T-helper 2 cell (primary cell): ENCODE measurements around the gene SRSF2.
A peak's percentile ranks its signal among the peaks of the same experiment; 100 is the strongest.
"Not testable (repeated sequence)": the region's sequence is repeated elsewhere in the genome, so short reads cannot be mapped to it uniquely, and the experiment has no call there.

Experiments used
- DNase-seq, 5 experiments: peaks; one replicate each; pipeline versions ENCODE4 v3.0.0 to v3.0.0-alpha.2; 2012 to 2022

SRSF2 gene

GRCh38 chr17:76700270-76700616 lies 36.9 kb downstream of the SRSF2 start:
- DNase-seq: no peak

- not testable (repeated sequence) for DNase-seq
Measured at GRCh38 chr17:76698466-76698977, 38.6 kb downstream of the SRSF2 start.

- no peak for DNase-seq
Measured at GRCh38 chr17:76697702-76698465, 39.2 kb downstream of the SRSF2 start.

GRCh38 chr17:76696763-76697701 lies 40.1 kb downstream of the SRSF2 start:
- peak in 1 of 5 experiments; percentile 13 for DNase-seq

- DNase-seq: no peak
Measured at GRCh38 chr17:76695059-76695831, 41.9 kb downstream of the SRSF2 start.

- DNase-seq: no peak
Measured at GRCh38 chr17:76691379-76692191, 45.5 kb downstream of the SRSF2 start.

- no peak for DNase-seq
Measured at GRCh38 chr17:76690596-76691280, 46.4 kb downstream of the SRSF2 start.

- DNase-seq: no peak
Measured at GRCh38 chr17:76689859-76690258, 47.3 kb downstream of the SRSF2 start.

GRCh38 chr17:76688165-76688622 lies 48.9 kb downstream of the SRSF2 start:
- DNase-seq: no peak

- no peak for DNase-seq
Measured at GRCh38 chr17:76687298-76688164, 49.6 kb downstream of the SRSF2 start.

GRCh38 chr17:76686538-76687297 lies 50.4 kb downstream of the SRSF2 start:
- DNase-seq: no peak

GRCh38 chr17:76685846-76686245 lies 51.3 kb downstream of the SRSF2 start:
- DNase-seq: no peak

- no peak for DNase-seq
Measured at GRCh38 chr17:76685366-76685765, 51.8 kb downstream of the SRSF2 start.

GRCh38 chr17:76684756-76685155 lies 52.4 kb downstream of the SRSF2 start:
- no peak for DNase-seq
